Left cardiac atrium (tissue), 4 donors: ENCODE data around the gene GAS2L2. TPM values are rescaled to one million over a fixed set of nuclear protein-coding genes. Genes with fewer than 3 reads are reported as not detected.
"Not testable (repeated sequence)": the region's sequence is repeated elsewhere in the genome, so short reads cannot be mapped to it uniquely, and the experiment has no call there.

Source experiments
- ATAC-seq, 2 donors: fragments of 200-7000 bp; cut with Tn5 transposase; one replicate each; pipeline ENCODE4 v1.9.1; 2020; ENCODE audit warnings: mild to moderate bottlenecking in 2 of 2, moderate library complexity in 2 of 2
- DNase-seq: peaks from one replicate; pipeline ENCODE4 v3.0.0-alpha.2; 2020
- intact Hi-C, 2 donors: fragments of 100-400 bp; cut with DNase I; formaldehyde crosslinking; loops; one replicate each; pipeline versions ENCODE4 v1.14.1 to v1.15.1; 2022 to 2023
- total RNA-seq, 2 donors: library from RNA; stranded (reverse); fragmentation: NEBNext Ultra II Directional; extraction: Animal tissue kit (Norgen Biotek cat#: 25700); gene quantifications; one replicate each; pipeline ENCODE4 v1.2.1, GENCODE V29; 2021
- donor health status: DM: no; HTN: yes; CAD: no.
- donor health status: DM: no; HTN: yes; CAD: no; lungs with severe emphysema.
- donor health status: DM: yes; HTN: yes; CAD: no.
- donor health status: Dilated cardiomyopathy.

GAS2L2 gene
- total RNA-seq, 2 donors from 2014 or later: 0.47 to 1.1 TPM

- ATAC-seq (no peak), DNase-seq (no peak)
- intact Hi-C loops: no loop called here
Observed at GRCh38 chr17:35775039-35775438, 22.0 kb upstream of the GAS2L2 start.

- intact Hi-C loops: no loop called here
- DNase-seq (peak; percentile 67), ATAC-seq (peak; percentile 80 to 84)
Observed at GRCh38 chr17:35774499-35774898, 21.5 kb upstream of the GAS2L2 start.

GRCh38 chr17:35773679-35774425 is 20.8 kb upstream of the GAS2L2 start:
- intact Hi-C loops: no loop called here
- ATAC-seq (peak; percentile 30 to 55), DNase-seq (no peak)

GRCh38 chr17:35773129-35773528 is 20.1 kb upstream of the GAS2L2 start:
- no peak for DNase-seq
- intact Hi-C loops: no loop called here
- ATAC-seq: no peak

- no peak for ATAC-seq
- intact Hi-C loops: no loop called here
- DNase-seq: no peak
Observed at GRCh38 chr17:35769895-35770486, 17.0 kb upstream of the GAS2L2 start.

GRCh38 chr17:35768797-35769196 is 15.8 kb upstream of the GAS2L2 start:
- intact Hi-C loops: no loop called here
- DNase-seq (no peak), ATAC-seq (no peak)

GRCh38 chr17:35766903-35767510 is 14.0 kb upstream of the GAS2L2 start:
- intact Hi-C loops: no loop called here
- no peak for ATAC-seq
- DNase-seq: no peak

- no peak for ATAC-seq
- intact Hi-C loops: no loop called here
- no peak for DNase-seq
Observed at GRCh38 chr17:35766489-35766877, 13.4 kb upstream of the GAS2L2 start.

GRCh38 chr17:35765756-35766488 is 12.9 kb upstream of the GAS2L2 start:
- ATAC-seq (no peak), DNase-seq (no peak)
- intact Hi-C loops: loop anchor here in 1 of 2 donors (2.0 kb wide), 1 partner anchor 43 kb away; the partner anchor contains the start of gene TAF15

- intact Hi-C loops: loop anchor here in 1 of 2 donors (2.0 kb wide), 1 partner anchor 44 kb away; the partner anchor contains the start of gene TAF15
- DNase-seq (no peak), ATAC-seq (no peak)
Observed at GRCh38 chr17:35765086-35765710, 12.2 kb upstream of the GAS2L2 start.

GRCh38 chr17:35764123-35764991 is 11.3 kb upstream of the GAS2L2 start:
- peak; percentile 93 to 95 for ATAC-seq
- peak; percentile 90 for DNase-seq
- intact Hi-C loops: loop anchor here (1.0 to 2.0 kb wide), 2 partner anchors 40 to 44 kb away; partner anchors contain the start of gene TAF15 (in 1 of the 2)

GRCh38 chr17:35763767-35764122 is 10.7 kb upstream of the GAS2L2 start:
- ATAC-seq (no peak), DNase-seq (no peak)
- intact Hi-C loops: loop anchor here (1.0 to 2.0 kb wide), 2 partner anchors 41 to 45 kb away; partner anchors contain the start of gene TAF15 (in 1 of the 2)

- intact Hi-C loops: no loop called here
- DNase-seq (no peak), ATAC-seq (no peak)
Observed at GRCh38 chr17:35761601-35762000, 8.6 kb upstream of the GAS2L2 start.

GRCh38 chr17:35760587-35760986 is 7.5 kb upstream of the GAS2L2 start, which contains the start of gene C17orf50:
Gene C17orf50 (plus strand): TSS chr17:35760887. CDS start chr17:35760942, 55 bp downstream.
- ATAC-seq: no peak
- intact Hi-C loops: no loop called here
- DNase-seq: no peak

GRCh38 chr17:35757243-35757642 is 4.2 kb upstream of the GAS2L2 start:
- DNase-seq (no peak), ATAC-seq (no peak)
- intact Hi-C loops: no loop called here

- intact Hi-C loops: no loop called here
- no peak for ATAC-seq
- DNase-seq: no peak
Observed at GRCh38 chr17:35752471-35752870, 568 bp downstream of the GAS2L2 start.

GRCh38 chr17:35751541-35751940 is 1.5 kb downstream of the GAS2L2 start:
- DNase-seq, ATAC-seq, intact Hi-C loops: not testable (repeated sequence)
